OCI-LY3 (cell line): ENCODE measurements around the gene KCNMA1.

Experiments used
- EZH2phosphoT487 ChIP-seq: fragments of 200-600 bp; shearing (Covaris generic); IDR thresholded peaks from 2 replicates; pipeline ENCODE4 v1.6.1; 2018; ENCODE audit warnings: antibody characterized with exemption, mixed run types, low read depth
- TF ChIP-seq, protein P1 (sequence below): fragments of 200-600, 300-600 bp; sonication (generic); IDR thresholded peaks from 2 replicates; pipeline ENCODE4 v1.5.1; 2014; ENCODE audit warnings: antibody characterized with exemption, low read length, low read depth

DNA sequence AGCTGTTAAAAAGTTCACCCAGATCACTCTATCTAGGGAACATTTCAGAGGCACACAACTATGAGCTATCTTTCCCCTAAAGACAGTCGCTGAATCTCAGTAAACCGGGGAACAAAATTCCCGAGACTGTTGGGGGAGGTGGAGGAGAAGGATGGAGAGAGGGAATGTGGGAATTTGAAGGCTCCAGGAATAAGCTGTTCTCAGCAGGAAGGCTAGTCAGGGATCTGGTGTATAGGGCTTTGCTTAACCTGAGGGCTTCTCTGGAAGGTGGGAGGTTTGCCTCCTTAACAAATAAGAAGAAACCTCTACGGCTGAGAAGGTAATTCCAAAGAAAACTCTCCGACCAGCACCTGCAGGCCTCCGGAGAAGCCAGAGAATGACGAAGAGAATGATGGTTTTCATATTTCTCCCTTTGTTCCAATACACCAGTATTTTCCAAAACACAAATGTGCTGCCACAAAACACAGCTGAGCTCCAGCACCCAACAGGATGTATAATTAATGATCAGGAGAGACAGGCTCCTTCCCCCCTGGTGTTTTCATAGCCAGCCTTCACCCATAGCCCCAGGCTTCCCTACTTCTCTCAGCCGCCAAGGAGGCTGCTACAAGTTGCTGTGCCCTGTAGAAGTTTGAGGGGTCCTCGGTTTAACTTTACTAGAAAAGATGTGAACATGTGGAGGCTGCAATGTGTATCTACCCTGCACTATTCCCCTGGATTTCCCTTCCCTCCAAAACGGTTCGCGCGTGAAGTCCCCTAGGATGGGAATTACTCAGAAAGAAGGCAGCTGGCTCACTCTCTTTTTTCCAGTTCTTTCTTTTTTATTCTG is 2.0 kb downstream of the KCNMA1 start:
- TF ChIP-seq, protein P1, sequence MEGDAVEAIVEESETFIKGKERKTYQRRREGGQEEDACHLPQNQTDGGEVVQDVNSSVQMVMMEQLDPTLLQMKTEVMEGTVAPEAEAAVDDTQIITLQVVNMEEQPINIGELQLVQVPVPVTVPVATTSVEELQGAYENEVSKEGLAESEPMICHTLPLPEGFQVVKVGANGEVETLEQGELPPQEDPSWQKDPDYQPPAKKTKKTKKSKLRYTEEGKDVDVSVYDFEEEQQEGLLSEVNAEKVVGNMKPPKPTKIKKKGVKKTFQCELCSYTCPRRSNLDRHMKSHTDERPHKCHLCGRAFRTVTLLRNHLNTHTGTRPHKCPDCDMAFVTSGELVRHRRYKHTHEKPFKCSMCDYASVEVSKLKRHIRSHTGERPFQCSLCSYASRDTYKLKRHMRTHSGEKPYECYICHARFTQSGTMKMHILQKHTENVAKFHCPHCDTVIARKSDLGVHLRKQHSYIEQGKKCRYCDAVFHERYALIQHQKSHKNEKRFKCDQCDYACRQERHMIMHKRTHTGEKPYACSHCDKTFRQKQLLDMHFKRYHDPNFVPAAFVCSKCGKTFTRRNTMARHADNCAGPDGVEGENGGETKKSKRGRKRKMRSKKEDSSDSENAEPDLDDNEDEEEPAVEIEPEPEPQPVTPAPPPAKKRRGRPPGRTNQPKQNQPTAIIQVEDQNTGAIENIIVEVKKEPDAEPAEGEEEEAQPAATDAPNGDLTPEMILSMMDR: no peak
- TF ChIP-seq EZH2phosphoT487: no peak
